NCI-H1694 treated with DMSO at 0.1 percent for 48 hours (cell line): Measurements from ENCODE around the gene BEND6.
"Not testable (repeated sequence)": the region's sequence is repeated elsewhere in the genome, so short reads cannot be mapped to it uniquely, and the experiment has no call there.

Source experiments
- DNase-seq: peaks from one replicate; lab custom pipeline; 2025; lab: John Stamatoyannopoulos, UW

The BEND6 gene

GRCh38 chr6:57035549-57035948, 80.6 kb downstream of the BEND6 start:
- no peak for DNase-seq

- DNase-seq: no peak
Observed at GRCh38 chr6:57038906-57039305, 84.0 kb downstream of the BEND6 start.

- DNase-seq: no peak
Observed at GRCh38 chr6:57040011-57040410, 85.1 kb downstream of the BEND6 start.

GRCh38 chr6:57044061-57044460, 89.2 kb downstream of the BEND6 start:
- DNase-seq: not testable (repeated sequence)

GRCh38 chr6:57044568-57044967, 89.7 kb downstream of the BEND6 start:
- no peak for DNase-seq

GRCh38 chr6:57046332-57047256, 91.7 kb downstream of the BEND6 start, which contains the start of gene KIAA1586:
Gene KIAA1586 (plus strand): TSS chr6:57046693. CDS start chr6:57046756, 63 bp downstream.
- DNase-seq: peak; percentile 90

- DNase-seq: not testable (repeated sequence)
Observed at GRCh38 chr6:57047257-57047585, 92.3 kb downstream of the BEND6 start.

GRCh38 chr6:57047859-57048258, 93.0 kb downstream of the BEND6 start:
- DNase-seq: not testable (repeated sequence)

GRCh38 chr6:57048577-57048976, 93.7 kb downstream of the BEND6 start:
- DNase-seq: no peak

- DNase-seq: no peak
Observed at GRCh38 chr6:57063847-57064246, 108.9 kb downstream of the BEND6 start.

- DNase-seq: no peak
Observed at GRCh38 chr6:57064809-57065208, 109.9 kb downstream of the BEND6 start.

GRCh38 chr6:57068061-57068460, 113.2 kb downstream of the BEND6 start:
- DNase-seq: no peak

- DNase-seq: no peak
Observed at GRCh38 chr6:57069228-57069627, 114.3 kb downstream of the BEND6 start.

- DNase-seq: no peak
Observed at GRCh38 chr6:57069920-57070331, 115.0 kb downstream of the BEND6 start.

- DNase-seq: no peak
Observed at GRCh38 chr6:57072108-57072507, 117.2 kb downstream of the BEND6 start.

GRCh38 chr6:57074383-57074782, 119.5 kb downstream of the BEND6 start:
- no peak for DNase-seq

GRCh38 chr6:57075092-57075491, 120.2 kb downstream of the BEND6 start:
- DNase-seq: no peak
